Keratinocyte (primary cell): ENCODE measurements around the gene LILRB1. TPM values are rescaled to one million over a fixed set of nuclear protein-coding genes. Genes with fewer than 3 reads are reported as not detected.

Source experiments
- DNase-seq: peaks from one replicate; pipeline ENCODE4 v3.0.0-alpha.2; 2011; ENCODE audit warnings: low read depth, missing footprints, low spot score
- FAIRE-seq: peaks from 2 replicates; lab custom pipeline; 2011; peaks lifted over from hg19 to GRCh38; lab: Jason Lieb, UNC
- H2AFZ ChIP-seq: 2 replicates; pipeline ENCODE4 v1.6.0; 2012; ENCODE audit warnings: low read length, control low read depth, inconsistent platforms; ENCODE audit not compliant: control insufficient read depth
- H3K27ac ChIP-seq: 2 replicates; pipeline ENCODE4 v1.5.1; 2011; ENCODE audit warnings: low read length; ENCODE audit not compliant: control insufficient read depth, insufficient read depth
- H3K27me3 ChIP-seq: 3 replicates; pipeline ENCODE4 v1.6.0; 2011; ENCODE audit warnings: low read length; ENCODE audit not compliant: control insufficient read depth, insufficient read depth; ENCODE audit errors: extremely low read depth
- H3K36me3 ChIP-seq, 2 experiments: 2 replicates in 1 of 2; 3 replicates in 1 of 2; pipeline ENCODE4 v1.5.1; 2011; ENCODE audit warnings: low read length in 2 of 2, mild to moderate bottlenecking in 1 of 2; ENCODE audit not compliant: control insufficient read depth in 2 of 2, insufficient read depth in 2 of 2; ENCODE audit errors: extremely low read depth in 1 of 2
- H3K4me1 ChIP-seq: 3 replicates; pipeline ENCODE4 v1.5.1; 2011; ENCODE audit warnings: low read length; ENCODE audit not compliant: control insufficient read depth, insufficient read depth; ENCODE audit errors: extremely low read depth
- H3K4me2 ChIP-seq: 3 replicates; pipeline ENCODE4 v1.6.0; 2011; ENCODE audit warnings: low read depth, low read length; ENCODE audit not compliant: control insufficient read depth, insufficient read depth; ENCODE audit errors: extremely low read depth
- H3K4me3 ChIP-seq, 3 experiments: fragments of 200-600 bp in 1 of 3; sonication (generic) in 1 of 3; 2 replicates in 2 of 3; 3 replicates in 1 of 3; pipeline ENCODE4 v1.5.1; 2011 to 2016; ENCODE audit warnings: low read length in 3 of 3, mild to moderate bottlenecking in 3 of 3, control low read depth in 2 of 3, inconsistent platforms in 1 of 3, low read depth in 1 of 3, mixed read lengths in 1 of 3, mixed run types in 1 of 3, moderate library complexity in 1 of 3; ENCODE audit not compliant: control insufficient read depth in 2 of 3, insufficient read depth in 2 of 3; ENCODE audit errors: extremely low read depth in 1 of 3
- H3K79me2 ChIP-seq: 2 replicates; pipeline ENCODE4 v1.6.0; 2012; ENCODE audit warnings: low read length; ENCODE audit not compliant: control insufficient read depth, insufficient read depth
- H3K9ac ChIP-seq: 3 replicates; pipeline ENCODE4 v1.6.0; 2011; ENCODE audit warnings: low read length; ENCODE audit not compliant: control insufficient read depth, insufficient read depth; ENCODE audit errors: extremely low read depth
- H3K9me1 ChIP-seq: 3 replicates; pipeline ENCODE4 v1.6.0; 2011; ENCODE audit warnings: low read length; ENCODE audit not compliant: control insufficient read depth, insufficient read depth; ENCODE audit errors: extremely low read depth
- H3K9me3 ChIP-seq: 2 replicates; pipeline ENCODE4 v1.5.1; 2012; ENCODE audit warnings: low read depth, low read length; ENCODE audit not compliant: control insufficient read depth
- H4K20me1 ChIP-seq: 3 replicates; pipeline ENCODE4 v1.6.0; 2011; ENCODE audit warnings: low read length; ENCODE audit not compliant: control insufficient read depth, insufficient read depth; ENCODE audit errors: extremely low read depth
- EZH2 ChIP-seq: IDR thresholded peaks from one replicate; pipeline ENCODE4 v1.6.1; 2012; ENCODE audit warnings: inconsistent platforms, mild to moderate bottlenecking, low read length, moderate library complexity
- dilution Hi-C: fragments of 300-500 bp; cut with MboI; formaldehyde crosslinking; loops from one replicate; pipeline ENCODE4 v1.7.0; 2020; ENCODE audit warnings: low sequenced_read_pairs; ENCODE audit not compliant: extremely low pct_ligation_motif_present
- polyA plus RNA-seq, 5 experiments: library from polyadenylated mRNA; depleted of rRNA in 3 of 5; stranded (reverse) in 3 of 5; stranded (forward) in 1 of 5; unstranded in 1 of 5; fragments of >200 nt; gene quantifications; 1 replicate in 1 of 5; 2 replicates in 3 of 5; 3 replicates in 1 of 5; pipeline versions ENCODE4 v1.2.1 to v1.2.3, GENCODE V29; 2011 to 2012; ENCODE audit warnings: missing spikeins in 2 of 5, low read depth in 1 of 5, low replicate concordance in 1 of 5
- TF ChIP-seq, protein P1 (sequence below), 3 experiments: IDR thresholded peaks in 1 of 3; conservative IDR thresholded peaks in 1 of 3; optimal IDR thresholded peaks in 1 of 3; 2 replicates in 2 of 3; 3 replicates in 1 of 3; pipeline versions ENCODE3 to v1.5.1; 2011; ENCODE audit warnings: low read length in 3 of 3, mild to moderate bottlenecking in 3 of 3, moderate library complexity in 2 of 3, control low read depth in 1 of 3, inconsistent platforms in 1 of 3; ENCODE audit not compliant: insufficient read depth in 2 of 3; ENCODE audit errors: extremely low read depth in 1 of 3

The LILRB1 gene
- polyA plus RNA-seq, 1 donor (not counting 4 experiments of a cell fraction or from before 2014, with no cell fraction given), result not detected

GRCh38 chr19:54648129-54648528, 17.8 kb downstream of the LILRB1 start:
- Histone ChIP-seq H4K20me1 (no peaks in the 10 kb centered on the region), H3K4me1 (no peaks in the 10 kb centered on the region), H3K79me2 (no peaks in the 10 kb centered on the region), H3K36me3 (no peaks in the 10 kb centered on the region), H2AFZ (no peak overlapping the region), H3K27ac (no peak overlapping the region), H3K27me3 (no peaks in the 10 kb centered on the region), H3K4me3 (no peak overlapping the region), H3K4me2 (no peak overlapping the region), H3K9ac (no peak overlapping the region), H3K9me1 (no peaks in the 10 kb centered on the region), H3K9me3 (no peaks in the 10 kb centered on the region)
- dilution Hi-C loops, result no loop called here
- DNase-seq, result no peak
- TF ChIP-seq, protein P1, sequence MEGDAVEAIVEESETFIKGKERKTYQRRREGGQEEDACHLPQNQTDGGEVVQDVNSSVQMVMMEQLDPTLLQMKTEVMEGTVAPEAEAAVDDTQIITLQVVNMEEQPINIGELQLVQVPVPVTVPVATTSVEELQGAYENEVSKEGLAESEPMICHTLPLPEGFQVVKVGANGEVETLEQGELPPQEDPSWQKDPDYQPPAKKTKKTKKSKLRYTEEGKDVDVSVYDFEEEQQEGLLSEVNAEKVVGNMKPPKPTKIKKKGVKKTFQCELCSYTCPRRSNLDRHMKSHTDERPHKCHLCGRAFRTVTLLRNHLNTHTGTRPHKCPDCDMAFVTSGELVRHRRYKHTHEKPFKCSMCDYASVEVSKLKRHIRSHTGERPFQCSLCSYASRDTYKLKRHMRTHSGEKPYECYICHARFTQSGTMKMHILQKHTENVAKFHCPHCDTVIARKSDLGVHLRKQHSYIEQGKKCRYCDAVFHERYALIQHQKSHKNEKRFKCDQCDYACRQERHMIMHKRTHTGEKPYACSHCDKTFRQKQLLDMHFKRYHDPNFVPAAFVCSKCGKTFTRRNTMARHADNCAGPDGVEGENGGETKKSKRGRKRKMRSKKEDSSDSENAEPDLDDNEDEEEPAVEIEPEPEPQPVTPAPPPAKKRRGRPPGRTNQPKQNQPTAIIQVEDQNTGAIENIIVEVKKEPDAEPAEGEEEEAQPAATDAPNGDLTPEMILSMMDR (optimal IDR thresholded peaks at IDR 0.05 in 1 of 3, IDR thresholded peaks at IDR 0.05 in 1 of 3, conservative IDR thresholded peaks at IDR 0.05 in 1 of 3; ENCODE audit: extremely low read depth in 1 of 3, insufficient read depth in 2 of 3, low read length in 3 of 3), result no peak
- TF ChIP-seq EZH2, result no peak
- FAIRE-seq, result no peak

DNA sequence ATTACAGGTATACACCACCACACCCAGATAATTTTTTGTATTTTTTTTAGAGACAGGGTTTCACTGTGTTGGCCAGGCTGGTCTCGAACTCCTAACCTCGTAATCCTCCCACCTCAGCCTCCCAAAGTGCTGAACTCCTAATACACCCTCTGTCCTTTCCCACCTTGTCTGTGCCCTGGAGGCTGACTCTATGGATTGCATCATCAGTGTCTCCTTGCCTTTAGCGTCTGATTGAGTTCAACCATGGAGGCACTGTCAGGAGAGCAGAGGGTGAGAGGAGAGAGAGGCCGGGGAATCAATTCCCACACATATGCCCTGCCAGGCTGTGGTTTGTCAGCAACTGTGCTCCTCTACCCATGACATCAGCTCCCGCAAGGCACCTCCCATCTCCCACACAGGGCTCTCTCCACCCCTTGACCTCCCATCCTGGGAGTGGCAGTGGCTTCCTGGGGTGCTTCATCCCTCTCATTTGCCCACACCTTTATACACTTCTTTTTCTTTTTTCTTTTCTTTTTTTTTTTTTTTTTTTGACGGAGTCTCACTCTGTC, 19.9 kb downstream of the LILRB1 start:
- H2AFZ ChIP-seq, result no peak overlapping the region
- DNase-seq, result no peak
- H3K79me2 ChIP-seq, result no peaks in the 10 kb centered on the region
- no peaks in the 10 kb centered on the region for H3K36me3 ChIP-seq
- TF ChIP-seq, protein P1 (optimal IDR thresholded peaks at IDR 0.05 in 1 of 3, IDR thresholded peaks at IDR 0.05 in 1 of 3, conservative IDR thresholded peaks at IDR 0.05 in 1 of 3; ENCODE audit: extremely low read depth in 1 of 3, insufficient read depth in 2 of 3, low read length in 3 of 3), result no peak
- no peak for TF ChIP-seq EZH2
- H3K27ac ChIP-seq, result no peak overlapping the region
- H3K9me1 ChIP-seq, result no peaks in the 10 kb centered on the region
- H3K27me3 ChIP-seq, result no peaks in the 10 kb centered on the region
- no peak overlapping the region for H3K4me2 ChIP-seq
- H3K4me3 ChIP-seq, result no peak overlapping the region
- no peaks in the 10 kb centered on the region for H3K9me3 ChIP-seq
- H3K4me1 ChIP-seq, result no peaks in the 10 kb centered on the region
- H4K20me1 ChIP-seq, result no peaks in the 10 kb centered on the region
- dilution Hi-C loops, result no loop called here
- FAIRE-seq, result no peak
- no peak overlapping the region for H3K9ac ChIP-seq
